Measurements from ENCODE around the gene MID1. TPM values are rescaled to one million over a fixed set of nuclear protein-coding genes. Genes with fewer than 3 reads are reported as not detected.

Gene MID1, protein sequence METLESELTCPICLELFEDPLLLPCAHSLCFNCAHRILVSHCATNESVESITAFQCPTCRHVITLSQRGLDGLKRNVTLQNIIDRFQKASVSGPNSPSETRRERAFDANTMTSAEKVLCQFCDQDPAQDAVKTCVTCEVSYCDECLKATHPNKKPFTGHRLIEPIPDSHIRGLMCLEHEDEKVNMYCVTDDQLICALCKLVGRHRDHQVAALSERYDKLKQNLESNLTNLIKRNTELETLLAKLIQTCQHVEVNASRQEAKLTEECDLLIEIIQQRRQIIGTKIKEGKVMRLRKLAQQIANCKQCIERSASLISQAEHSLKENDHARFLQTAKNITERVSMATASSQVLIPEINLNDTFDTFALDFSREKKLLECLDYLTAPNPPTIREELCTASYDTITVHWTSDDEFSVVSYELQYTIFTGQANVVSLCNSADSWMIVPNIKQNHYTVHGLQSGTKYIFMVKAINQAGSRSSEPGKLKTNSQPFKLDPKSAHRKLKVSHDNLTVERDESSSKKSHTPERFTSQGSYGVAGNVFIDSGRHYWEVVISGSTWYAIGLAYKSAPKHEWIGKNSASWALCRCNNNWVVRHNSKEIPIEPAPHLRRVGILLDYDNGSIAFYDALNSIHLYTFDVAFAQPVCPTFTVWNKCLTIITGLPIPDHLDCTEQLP
- 24.4 and 26.5 TPM in 2 replicates for total RNA-seq

DNA sequence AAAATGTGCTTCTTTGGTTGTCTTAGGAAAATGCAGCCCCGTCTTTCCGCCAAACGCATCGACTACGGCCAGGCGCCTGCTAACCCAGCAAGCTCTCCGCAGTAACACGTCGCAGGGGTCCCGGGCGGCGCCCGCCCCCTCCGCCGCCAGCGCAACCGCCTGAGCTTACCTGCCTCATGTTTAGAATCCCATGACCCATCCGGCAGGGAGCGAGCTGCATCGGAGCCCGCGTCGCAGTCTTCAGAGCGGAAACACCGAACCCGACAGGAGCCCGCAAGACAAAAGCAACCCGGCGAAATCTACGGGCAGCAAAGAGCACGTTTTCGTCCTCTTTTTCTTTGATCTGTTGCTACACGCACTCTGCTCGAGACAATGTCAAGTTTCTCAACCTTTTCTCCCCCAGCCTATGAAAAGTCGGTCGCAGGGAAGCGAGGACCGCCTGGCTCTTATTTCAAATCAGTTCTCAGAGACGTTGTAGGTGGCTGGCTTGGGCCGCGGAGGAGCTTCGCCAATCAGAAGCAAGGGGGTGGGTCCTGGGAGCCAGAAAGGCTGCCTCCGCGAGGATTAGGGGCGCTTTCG lies at the start of gene MID1:
MID1 (minus strand) TSS at position 465 of the 579 bp plus-strand sequence. CDS start 53,038 bp downstream, outside the sequence.

Measured in bronchial smooth muscle cell (primary cell).